Endodermal cell (in vitro differentiated cells): ENCODE results near the gene MRGPRD. TPM values are rescaled to one million over a fixed set of nuclear protein-coding genes. Genes with fewer than 3 reads are reported as not detected.
A peak's percentile ranks its signal among the peaks of the same experiment; 100 is the strongest.

Experiments used
- DNase-seq: peaks from one replicate; pipeline ENCODE4 v3.0.0-alpha.2; 2017
- H3K27ac ChIP-seq: 2 replicates; pipeline ENCODE4 v1.5.1; 2013; ENCODE audit warnings: mild to moderate bottlenecking, low read depth, low read length, moderate library complexity
- H3K27me3 ChIP-seq: 2 replicates; pipeline ENCODE4 v1.6.1; 2013; ENCODE audit warnings: mild to moderate bottlenecking, low read length, moderate library complexity; ENCODE audit not compliant: insufficient read depth, control insufficient read depth, poor library complexity, severe bottlenecking
- H3K36me3 ChIP-seq: 2 replicates; pipeline ENCODE4 v1.7.0; 2013; ENCODE audit warnings: mild to moderate bottlenecking, low read length, moderate library complexity; ENCODE audit not compliant: control insufficient read depth, insufficient read depth
- H3K4me1 ChIP-seq: one replicate; pipeline ENCODE4 v1.7.0; 2013; ENCODE audit warnings: low read length; ENCODE audit not compliant: control insufficient read depth, insufficient read depth
- H3K4me3 ChIP-seq: 2 replicates; pipeline ENCODE4 v1.5.1; 2013; ENCODE audit warnings: mild to moderate bottlenecking, low read length, moderate library complexity
- H3K9ac ChIP-seq: 2 replicates; pipeline ENCODE4 v1.6.1; 2013; ENCODE audit warnings: mild to moderate bottlenecking, low read length, moderate library complexity; ENCODE audit not compliant: poor library complexity, severe bottlenecking; ENCODE audit errors: extremely low read depth
- H3K9me3 ChIP-seq: 2 replicates; pipeline ENCODE4 v1.6.1; 2013; ENCODE audit warnings: mild to moderate bottlenecking, low read length, moderate library complexity; ENCODE audit not compliant: control insufficient read depth
- H3K27ac Mint-ChIP-seq: 2 replicates; pipeline ENCODE4 v1.8.0; 2020; ENCODE audit warnings: mixed read lengths
- H3K27me3 Mint-ChIP-seq: 2 replicates; pipeline ENCODE4 v1.8.0; 2021; ENCODE audit warnings: mild to moderate bottlenecking, mixed read lengths; ENCODE audit not compliant: insufficient read depth
- H3K36me3 Mint-ChIP-seq: 2 replicates; pipeline ENCODE4 v1.8.0; 2020; ENCODE audit warnings: low read depth, mixed read lengths
- H3K4me1 Mint-ChIP-seq: 2 replicates; pipeline ENCODE4 v1.8.0; 2020; ENCODE audit warnings: mixed read lengths
- H3K4me3 Mint-ChIP-seq: 2 replicates; pipeline ENCODE4 v1.8.0; 2020; ENCODE audit warnings: mild to moderate bottlenecking, moderate library complexity, mixed read lengths
- H3K9me3 Mint-ChIP-seq: 2 replicates; pipeline ENCODE4 v1.8.0; 2020; ENCODE audit warnings: mild to moderate bottlenecking, mixed read lengths
- CTCF ChIP-seq: fragments of 200-600 bp; sonication (generic); conservative IDR thresholded peaks from 2 replicates; pipeline ENCODE4 v1.5.0; 2021; ENCODE audit warnings: antibody characterized with exemption, mild to moderate bottlenecking
- WGBS, 2 experiments: methylation state at CpG; one replicate each; pipeline versions ENCODE4 v1.1.5 to v1.1.7; 2013; ENCODE audit warnings: missing lambda C conversion rate in 2 of 2, mixed read lengths in 1 of 2; ENCODE audit not compliant: insufficient coverage in 1 of 2, insufficient read length in 1 of 2; 5-methylcytosine and 5-hydroxymethylcytosine counted together
- total RNA-seq, 2 donors: library from RNA; stranded (reverse); fragmentation: NEBNext Ultra II Directional in 1 of 2; extraction: Animal tissue kit (Norgen Biotek cat#: 25700) in 1 of 2; gene quantifications; 2 replicates in 1 of 2; 3 replicates in 1 of 2; pipeline ENCODE4 v1.2.1, GENCODE V29; 2021

The MRGPRD gene
- total RNA-seq, 2 donors from 2014 or later = not detected

GRCh38 chr11:68978931-68979594 is 1.7 kb downstream of the MRGPRD start:
- H3K27me3 Mint-ChIP-seq = no peaks in the 10 kb centered on the region
- H3K36me3 Mint-ChIP-seq = no peaks in the 10 kb centered on the region
- no peaks in the 10 kb centered on the region for H3K27me3 ChIP-seq
- no peak for DNase-seq
- no peak overlapping the region for H3K4me3 ChIP-seq
- no peak for TF ChIP-seq CTCF
- H3K9me3 ChIP-seq = peaks cover 8% of the 10 kb centered on the region
- no peak overlapping the region for H3K27ac ChIP-seq
- H3K4me1 ChIP-seq = no peaks in the 10 kb centered on the region
- no peak overlapping the region for H3K9ac ChIP-seq
- H3K4me1 Mint-ChIP-seq = no peaks in the 10 kb centered on the region
- H3K36me3 ChIP-seq = no peaks in the 10 kb centered on the region
- WGBS, 2 experiments = 93 to 97% methylated on average over 7 to 15 of the region's 15 CpGs
- no peak overlapping the region for H3K4me3 Mint-ChIP-seq
- H3K27ac Mint-ChIP-seq = no peak overlapping the region
- peaks cover 6% of the 10 kb centered on the region for H3K9me3 Mint-ChIP-seq

GRCh38 chr11:68978626-68978930 is 2.2 kb downstream of the MRGPRD start:
- 91 to 94% methylated on average over 5 of the region's 5 CpGs for WGBS, 2 experiments
- H3K9ac ChIP-seq = no peak overlapping the region
- H3K36me3 Mint-ChIP-seq = no peaks in the 10 kb centered on the region
- peaks cover 6% of the 10 kb centered on the region for H3K9me3 Mint-ChIP-seq
- H3K27me3 ChIP-seq = no peaks in the 10 kb centered on the region
- H3K36me3 ChIP-seq = no peaks in the 10 kb centered on the region
- no peak overlapping the region for H3K4me3 ChIP-seq
- no peaks in the 10 kb centered on the region for H3K4me1 Mint-ChIP-seq
- peaks cover 8% of the 10 kb centered on the region for H3K9me3 ChIP-seq
- no peak overlapping the region for H3K27ac ChIP-seq
- TF ChIP-seq CTCF = no peak
- no peaks in the 10 kb centered on the region for H3K4me1 ChIP-seq
- H3K27ac Mint-ChIP-seq = no peak overlapping the region
- no peak overlapping the region for H3K4me3 Mint-ChIP-seq
- DNase-seq = peak; percentile 39
- H3K27me3 Mint-ChIP-seq = no peaks in the 10 kb centered on the region

GRCh38 chr11:68977781-68978625 is 2.8 kb downstream of the MRGPRD start:
- no peak for TF ChIP-seq CTCF
- Mint-ChIP-seq H3K4me3 (no peak overlapping the region), H3K4me1 (no peaks in the 10 kb centered on the region), H3K36me3 (no peaks in the 10 kb centered on the region), H3K9me3 (peaks cover 6% of the 10 kb centered on the region), H3K27me3 (no peaks in the 10 kb centered on the region), H3K27ac (no peak overlapping the region)
- H3K4me3 ChIP-seq = no peak overlapping the region
- H3K9ac ChIP-seq = no peak overlapping the region
- H3K4me1 ChIP-seq = no peaks in the 10 kb centered on the region
- 87 to 91% methylated on average over 8 to 13 of the region's 14 CpGs for WGBS, 2 experiments
- H3K27me3 ChIP-seq = no peaks in the 10 kb centered on the region
- H3K27ac ChIP-seq = no peak overlapping the region
- H3K36me3 ChIP-seq = no peaks in the 10 kb centered on the region
- peak; percentile 36 for DNase-seq
- H3K9me3 ChIP-seq = peaks cover 8% of the 10 kb centered on the region
